DND-41 (cell line): ENCODE results near the gene CCDC148.

Source experiments
- ATAC-seq: fragments of 200-7000 bp; cut with Tn5 transposase; 3 replicates; pipeline ENCODE4 v1.9.1; 2021; ENCODE audit warnings: low read depth; ENCODE audit not compliant: insufficient read depth
- DNase-seq: peaks from one replicate; pipeline ENCODE4 v3.0.0-alpha.2; 2020
- H2AFZ ChIP-seq: 2 replicates; pipeline ENCODE4 v1.6.0; 2012; ENCODE audit warnings: low read depth, low read length
- H3K27ac ChIP-seq: 2 replicates; pipeline ENCODE4 v1.5.1; 2012; ENCODE audit warnings: low read length, inconsistent platforms
- H3K27me3 ChIP-seq: fragments of 200-600 bp; sonication (generic); 2 replicates; pipeline ENCODE4 v1.6.0; 2012; ENCODE audit warnings: low read length, mild to moderate bottlenecking, inconsistent platforms; ENCODE audit not compliant: insufficient read depth, poor library complexity
- H3K36me3 ChIP-seq: 2 replicates; pipeline ENCODE4 v1.5.1; 2012; ENCODE audit warnings: low read length, inconsistent platforms; ENCODE audit not compliant: insufficient read depth
- H3K4me1 ChIP-seq: 2 replicates; pipeline ENCODE4 v1.5.1; 2012; ENCODE audit warnings: mild to moderate bottlenecking, low read length; ENCODE audit not compliant: insufficient read depth
- H3K4me2 ChIP-seq: 2 replicates; pipeline ENCODE4 v1.6.0; 2012; ENCODE audit warnings: mild to moderate bottlenecking, moderate library complexity, low read length, inconsistent platforms; ENCODE audit not compliant: insufficient read depth
- H3K4me3 ChIP-seq, 2 experiments: fragments of 200-600 bp in 1 of 2; shearing (Covaris generic) in 1 of 2; 2 replicates each; pipeline ENCODE4 v1.5.1; 2012 to 2016; ENCODE audit warnings: inconsistent platforms in 2 of 2, low read length in 2 of 2, mild to moderate bottlenecking in 2 of 2, low read depth in 1 of 2, moderate library complexity in 1 of 2
- H3K79me2 ChIP-seq: 2 replicates; pipeline ENCODE4 v1.6.0; 2012; ENCODE audit warnings: low read length, inconsistent platforms; ENCODE audit not compliant: insufficient read depth
- H3K9ac ChIP-seq: 2 replicates; pipeline ENCODE4 v1.6.0; 2012; ENCODE audit warnings: low read depth, mild to moderate bottlenecking, inconsistent platforms, low read length, moderate library complexity
- H3K9me3 ChIP-seq: 2 replicates; pipeline ENCODE4 v1.5.1; 2012; ENCODE audit warnings: low read length, moderate library complexity, mild to moderate bottlenecking, inconsistent platforms; ENCODE audit not compliant: insufficient read depth, severe bottlenecking
- H4K20me1 ChIP-seq: 2 replicates; pipeline ENCODE4 v1.6.0; 2012; ENCODE audit warnings: low read length; ENCODE audit not compliant: insufficient read depth
- EZH2 ChIP-seq: IDR thresholded peaks from 3 replicates; pipeline ENCODE4 v1.6.1; 2012; ENCODE audit warnings: borderline replicate concordance, low read depth, mild to moderate bottlenecking, moderate library complexity, low read length, inconsistent platforms; ENCODE audit not compliant: severe bottlenecking
- TF ChIP-seq, protein P1 (sequence below): IDR thresholded peaks from 2 replicates; pipeline ENCODE4 v1.5.1; 2012; ENCODE audit warnings: borderline replicate concordance, low read length, moderate library complexity, mild to moderate bottlenecking; ENCODE audit not compliant: poor library complexity, severe bottlenecking; ENCODE audit errors: extremely low read depth

The CCDC148 gene

GRCh38 chr2:158325782-158326340, 130.7 kb downstream of the CCDC148 start:
- no peak overlapping the region for H3K9ac ChIP-seq

GRCh38 chr2:158325031-158325781, 131.3 kb downstream of the CCDC148 start:
- H3K4me1 ChIP-seq = no peaks in the 10 kb centered on the region
- peaks cover 3% of the 10 kb centered on the region for H3K27me3 ChIP-seq
- H3K9ac ChIP-seq = no peak overlapping the region
- no peaks in the 10 kb centered on the region for H3K9me3 ChIP-seq
- no peak overlapping the region for H3K4me3 ChIP-seq
- H3K27ac ChIP-seq = no peak overlapping the region
- no peaks in the 10 kb centered on the region for H3K36me3 ChIP-seq
- ATAC-seq = no peak
- no peak overlapping the region for H3K4me2 ChIP-seq
- no peaks in the 10 kb centered on the region for H3K79me2 ChIP-seq
- DNase-seq = no peak
- no peaks in the 10 kb centered on the region for H4K20me1 ChIP-seq
- no peak overlapping the region for H2AFZ ChIP-seq
- TF ChIP-seq, protein P1, sequence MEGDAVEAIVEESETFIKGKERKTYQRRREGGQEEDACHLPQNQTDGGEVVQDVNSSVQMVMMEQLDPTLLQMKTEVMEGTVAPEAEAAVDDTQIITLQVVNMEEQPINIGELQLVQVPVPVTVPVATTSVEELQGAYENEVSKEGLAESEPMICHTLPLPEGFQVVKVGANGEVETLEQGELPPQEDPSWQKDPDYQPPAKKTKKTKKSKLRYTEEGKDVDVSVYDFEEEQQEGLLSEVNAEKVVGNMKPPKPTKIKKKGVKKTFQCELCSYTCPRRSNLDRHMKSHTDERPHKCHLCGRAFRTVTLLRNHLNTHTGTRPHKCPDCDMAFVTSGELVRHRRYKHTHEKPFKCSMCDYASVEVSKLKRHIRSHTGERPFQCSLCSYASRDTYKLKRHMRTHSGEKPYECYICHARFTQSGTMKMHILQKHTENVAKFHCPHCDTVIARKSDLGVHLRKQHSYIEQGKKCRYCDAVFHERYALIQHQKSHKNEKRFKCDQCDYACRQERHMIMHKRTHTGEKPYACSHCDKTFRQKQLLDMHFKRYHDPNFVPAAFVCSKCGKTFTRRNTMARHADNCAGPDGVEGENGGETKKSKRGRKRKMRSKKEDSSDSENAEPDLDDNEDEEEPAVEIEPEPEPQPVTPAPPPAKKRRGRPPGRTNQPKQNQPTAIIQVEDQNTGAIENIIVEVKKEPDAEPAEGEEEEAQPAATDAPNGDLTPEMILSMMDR = no peak
- TF ChIP-seq EZH2 = no peak

More at GRCh38 chr2:158325782-158326340, 130.7 kb downstream of the CCDC148 start:
- TF ChIP-seq EZH2 = no peak
- Histone ChIP-seq H3K9me3 (no peaks in the 10 kb centered on the region), H3K36me3 (no peaks in the 10 kb centered on the region), H3K27me3 (peaks cover 3% of the 10 kb centered on the region), H3K4me2 (no peak overlapping the region), H3K4me3 (no peak overlapping the region), H3K27ac (no peak overlapping the region), H3K4me1 (no peaks in the 10 kb centered on the region), H4K20me1 (no peaks in the 10 kb centered on the region), H3K79me2 (no peaks in the 10 kb centered on the region), H2AFZ (no peak overlapping the region)
- no peak for DNase-seq
- ATAC-seq = no peak

- no peak overlapping the region for H3K4me2 ChIP-seq
- no peak overlapping the region for H3K27ac ChIP-seq
- H3K36me3 ChIP-seq = no peaks in the 10 kb centered on the region
- H3K9ac ChIP-seq = no peak overlapping the region
- H3K79me2 ChIP-seq = no peaks in the 10 kb centered on the region
- H2AFZ ChIP-seq = no peak overlapping the region
- no peak overlapping the region for H3K4me3 ChIP-seq
- no peaks in the 10 kb centered on the region for H4K20me1 ChIP-seq
- H3K27me3 ChIP-seq = peaks cover 3% of the 10 kb centered on the region
- no peaks in the 10 kb centered on the region for H3K4me1 ChIP-seq
- no peaks in the 10 kb centered on the region for H3K9me3 ChIP-seq
- TF ChIP-seq EZH2 = no peak
- TF ChIP-seq, protein P1 = no peak
- DNase-seq = no peak
- no peak for ATAC-seq
These were observed 133.2 kb downstream of the CCDC148 start for GRCh38 chr2:158323381-158323780.

- Histone ChIP-seq H3K4me3 (no peak overlapping the region), H3K27me3 (peaks cover 3% of the 10 kb centered on the region), H3K27ac (no peak overlapping the region), H3K4me1 (no peaks in the 10 kb centered on the region), H3K9ac (no peak overlapping the region), H4K20me1 (no peaks in the 10 kb centered on the region), H3K4me2 (no peak overlapping the region), H3K36me3 (no peaks in the 10 kb centered on the region), H2AFZ (no peak overlapping the region), H3K79me2 (no peaks in the 10 kb centered on the region), H3K9me3 (no peaks in the 10 kb centered on the region)
- ATAC-seq (no peak), DNase-seq (no peak)
- TF ChIP-seq, protein P1 = no peak
- TF ChIP-seq EZH2 = no peak
These were observed 135.3 kb downstream of the CCDC148 start for GRCh38 chr2:158321264-158321663.
